HG03060 (cell line): Measurements from ENCODE around the gene ERVFRD-1.
"Not testable (repeated sequence)": the region's sequence is repeated elsewhere in the genome, so short reads cannot be mapped to it uniquely, and the experiment has no call there.

ENCODE experiments used
- ATAC-seq: cut with Tn5 transposase; IDR thresholded peaks from one replicate; pipeline ENCODE4 v1.9.1; 2021; ENCODE audit warnings: low read depth, moderate number of reproducible peaks; ENCODE audit not compliant: unreplicated experiment

ERVFRD-1 gene

DNA sequence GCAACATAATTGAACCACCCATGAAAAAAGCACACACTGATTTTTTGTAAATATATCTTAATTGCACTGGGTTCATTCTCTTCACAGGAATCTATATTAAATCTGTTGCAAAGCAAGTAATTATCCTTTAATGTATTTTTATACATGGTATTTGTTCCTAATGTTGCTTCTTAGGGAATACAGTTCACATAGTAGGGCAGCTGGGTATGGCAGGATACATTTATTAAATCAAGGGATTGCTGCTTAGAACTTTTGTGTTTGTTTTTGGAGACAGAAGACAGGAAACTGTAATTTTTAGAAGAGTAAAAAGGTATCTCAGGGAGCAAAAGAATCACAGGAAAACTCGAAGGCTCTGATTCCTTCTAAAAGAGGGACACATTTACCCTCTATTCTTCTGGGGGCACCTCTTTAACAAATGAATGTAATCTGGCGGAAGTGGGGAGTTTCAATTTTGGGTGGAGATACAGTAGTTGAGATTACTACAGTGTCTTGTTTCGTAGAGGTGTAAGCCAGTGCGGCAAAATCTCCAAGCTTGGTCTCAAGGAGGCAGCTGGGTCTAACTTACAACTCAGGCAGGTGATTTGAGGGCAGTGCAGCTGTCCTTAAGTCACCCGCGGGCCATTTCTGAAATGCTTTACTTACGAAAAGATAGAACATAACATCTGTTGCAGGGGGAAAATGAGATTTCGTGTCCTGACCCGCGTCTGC is 18.7 kb downstream of the ERVFRD-1 start:
- ATAC-seq, result peak; percentile 26

GRCh38 chr6:11091141-11091540 is 20.4 kb downstream of the ERVFRD-1 start:
- ATAC-seq, result not testable (repeated sequence)

GRCh38 chr6:11089695-11090094 is 21.8 kb downstream of the ERVFRD-1 start:
- ATAC-seq, result no peak

GRCh38 chr6:11087141-11087812 is 24.2 kb downstream of the ERVFRD-1 start:
- not testable (repeated sequence) for ATAC-seq

DNA sequence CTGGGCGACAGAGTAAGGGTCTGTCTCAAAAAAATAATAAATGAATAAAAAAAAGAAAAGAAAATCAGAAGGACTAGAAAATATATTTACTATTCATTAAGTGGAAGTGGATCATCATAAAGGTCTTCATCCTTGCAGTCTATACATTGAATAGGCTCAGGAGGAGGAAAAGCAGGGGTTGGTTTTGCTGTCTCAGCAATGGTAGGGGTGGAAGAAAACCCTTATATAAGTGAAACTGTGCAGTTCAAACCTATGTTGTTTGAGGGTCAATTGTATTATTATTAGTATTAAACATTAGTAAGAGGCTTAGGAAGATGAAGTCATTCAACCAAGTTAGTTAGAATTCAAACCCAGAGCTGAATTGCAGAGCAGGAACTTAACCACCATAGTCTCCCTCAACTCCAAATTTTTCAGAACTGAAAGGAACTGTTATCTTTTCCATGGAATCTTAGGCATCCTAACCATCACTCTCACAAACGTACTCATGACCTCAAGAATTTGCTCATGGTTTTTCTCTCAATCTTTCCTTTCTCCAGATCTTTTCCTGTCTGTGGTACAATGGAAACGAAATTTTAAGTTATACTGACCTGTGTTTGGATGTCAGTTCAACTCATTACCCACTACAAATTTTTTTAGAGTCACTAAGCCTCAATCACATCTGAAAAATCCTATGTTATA is 25.6 kb downstream of the ERVFRD-1 start:
- ATAC-seq, result no peak

- no peak for ATAC-seq
Measured at GRCh38 chr6:11083956-11084355, 27.6 kb downstream of the ERVFRD-1 start.

DNA sequence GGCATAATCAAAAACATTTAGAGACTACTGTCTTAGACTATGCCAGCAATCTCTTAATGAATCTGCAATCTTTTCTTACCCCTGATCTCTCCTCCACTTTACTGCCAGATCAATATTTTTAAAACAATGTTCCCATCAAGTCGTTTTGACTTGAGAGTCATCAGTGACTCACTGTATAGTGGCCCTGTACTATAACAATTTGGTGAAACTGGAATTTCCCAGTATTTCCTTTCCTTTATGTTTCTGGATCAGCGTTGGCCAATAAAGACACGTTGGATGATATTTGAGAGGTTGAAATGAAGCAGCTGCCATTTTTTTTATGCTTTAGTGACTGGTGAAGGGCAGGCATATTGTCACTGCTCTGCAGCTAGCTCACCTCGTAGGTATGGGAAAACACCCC is 28.0 kb downstream of the ERVFRD-1 start:
- ATAC-seq, result no peak

- no peak for ATAC-seq
Measured at GRCh38 chr6:11080296-11080695, 31.2 kb downstream of the ERVFRD-1 start.

DNA sequence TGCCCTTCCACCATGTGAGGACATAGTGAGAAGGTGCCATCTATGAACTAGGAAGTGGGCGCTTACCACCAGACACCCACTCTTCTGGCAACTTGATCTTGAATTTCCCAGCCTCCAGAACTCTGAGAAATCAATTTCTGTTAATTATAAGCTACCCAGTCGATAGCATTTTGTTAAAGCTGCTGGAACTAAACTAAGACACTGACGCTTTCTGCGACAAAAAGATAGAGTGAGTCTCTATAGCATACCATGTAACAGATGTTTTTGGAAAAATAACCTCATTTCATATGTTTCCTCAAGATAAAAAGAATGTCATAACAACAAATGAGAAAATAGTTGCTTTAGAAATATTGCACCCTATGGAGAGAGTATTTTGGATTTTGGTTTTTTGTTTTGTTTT is 33.3 kb downstream of the ERVFRD-1 start:
- no peak for ATAC-seq

- no peak for ATAC-seq
Measured at GRCh38 chr6:11076540-11076939, 35.0 kb downstream of the ERVFRD-1 start.

- no peak for ATAC-seq
Measured at GRCh38 chr6:11072101-11072500, 39.4 kb downstream of the ERVFRD-1 start.

- no peak for ATAC-seq
Measured at GRCh38 chr6:11069760-11070159, 41.8 kb downstream of the ERVFRD-1 start.

DNA sequence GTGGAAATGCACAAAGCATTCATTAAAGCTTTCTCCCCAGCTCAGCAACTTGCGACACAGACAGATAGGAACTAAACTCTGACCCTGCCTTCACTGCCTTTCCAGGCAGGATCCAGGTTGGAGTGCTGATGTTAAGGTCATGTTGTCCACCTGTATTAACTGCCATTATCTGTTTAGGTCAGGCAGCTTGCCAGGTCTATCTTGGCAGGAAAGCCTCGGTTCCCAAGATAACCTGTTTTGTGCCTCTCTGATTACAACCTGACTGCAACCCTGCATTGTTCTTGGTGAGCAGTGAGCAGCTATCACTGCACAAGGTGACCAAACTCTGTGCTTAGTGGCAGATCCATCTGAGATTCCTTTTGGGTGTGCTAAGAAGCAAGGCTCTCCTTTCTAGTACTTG is 44.2 kb downstream of the ERVFRD-1 start:
- ATAC-seq, result no peak

DNA sequence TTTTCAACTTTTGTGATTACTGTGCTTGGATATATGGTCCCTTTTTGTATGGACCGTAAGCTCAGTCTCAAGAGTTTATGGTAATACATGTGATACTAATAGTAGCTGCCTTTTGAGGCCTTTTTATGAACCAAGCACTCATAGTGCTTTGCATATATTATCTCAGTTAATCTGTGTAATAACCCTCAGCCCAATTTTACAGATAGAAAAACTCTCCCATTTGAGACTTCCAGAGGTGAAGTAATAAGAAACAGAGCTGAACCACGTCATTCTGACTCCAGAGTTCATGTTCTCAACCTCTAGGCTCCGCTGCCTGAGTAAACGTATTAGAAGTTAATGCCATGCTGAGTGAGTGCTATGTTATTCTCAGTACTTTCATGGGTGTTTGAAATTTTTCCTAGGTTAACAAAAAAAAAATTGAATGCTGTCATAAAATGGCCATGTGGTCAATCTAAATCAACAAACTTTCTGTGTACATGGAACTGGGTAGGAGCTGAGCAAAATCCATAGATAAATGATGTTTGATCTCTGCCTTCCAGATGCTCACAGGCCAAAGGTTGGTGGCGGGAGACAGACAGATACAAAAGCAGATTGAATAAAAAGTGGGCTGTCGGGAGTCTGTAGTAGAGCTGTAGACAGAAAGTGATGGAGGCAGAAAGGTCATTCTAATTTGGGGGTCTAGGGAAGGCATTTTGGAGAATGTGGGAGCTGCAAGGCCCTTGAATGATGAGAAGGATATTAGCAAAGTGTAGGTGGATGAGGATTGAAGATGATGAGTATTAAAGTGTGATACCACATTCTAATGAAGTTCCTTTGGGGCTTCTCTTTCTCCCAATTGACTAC is 44.8 kb downstream of the ERVFRD-1 start:
- no peak for ATAC-seq

- no peak for ATAC-seq
Measured at GRCh38 chr6:11065436-11066202, 45.9 kb downstream of the ERVFRD-1 start.

GRCh38 chr6:11064836-11065235 is 46.7 kb downstream of the ERVFRD-1 start:
- ATAC-seq, result no peak

DNA sequence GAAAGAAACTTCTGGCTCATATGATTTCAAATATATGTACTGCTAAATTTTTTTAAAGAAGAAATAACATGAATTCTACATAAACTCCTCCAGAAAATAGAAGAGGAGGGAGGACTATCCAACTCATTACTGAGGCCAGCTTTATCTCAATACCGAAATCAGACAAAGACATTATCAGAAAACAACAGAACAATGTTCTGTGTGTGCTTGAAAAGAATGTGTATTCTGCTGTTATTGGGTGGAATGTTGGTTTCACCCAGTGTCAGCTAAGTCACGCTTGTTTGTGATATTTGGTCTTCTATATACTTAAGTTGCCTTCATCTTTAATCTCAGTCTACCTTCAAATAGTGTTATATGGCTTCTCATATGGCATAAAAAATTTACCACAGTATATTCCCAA is 48.8 kb downstream of the ERVFRD-1 start:
- no peak for ATAC-seq

DNA sequence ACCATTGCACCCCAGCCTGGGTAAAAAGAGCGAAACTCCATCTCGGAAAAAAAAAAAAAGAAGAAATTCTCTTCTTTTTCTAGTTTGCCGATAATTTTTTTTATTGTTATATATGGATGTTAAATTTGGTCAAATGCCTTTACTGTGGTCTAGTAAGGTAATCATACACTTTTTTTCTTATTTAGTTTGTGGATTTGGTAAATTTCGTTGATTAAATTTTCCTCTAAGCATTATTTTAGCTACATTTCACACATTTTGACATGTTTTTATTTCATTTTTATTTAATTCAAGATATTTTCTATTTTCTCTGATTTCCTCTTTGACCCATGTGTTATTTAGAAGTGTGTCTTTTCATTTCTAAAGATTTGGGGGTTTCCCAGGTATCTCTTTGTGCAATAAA is 49.4 kb downstream of the ERVFRD-1 start:
- no peak for ATAC-seq

DNA sequence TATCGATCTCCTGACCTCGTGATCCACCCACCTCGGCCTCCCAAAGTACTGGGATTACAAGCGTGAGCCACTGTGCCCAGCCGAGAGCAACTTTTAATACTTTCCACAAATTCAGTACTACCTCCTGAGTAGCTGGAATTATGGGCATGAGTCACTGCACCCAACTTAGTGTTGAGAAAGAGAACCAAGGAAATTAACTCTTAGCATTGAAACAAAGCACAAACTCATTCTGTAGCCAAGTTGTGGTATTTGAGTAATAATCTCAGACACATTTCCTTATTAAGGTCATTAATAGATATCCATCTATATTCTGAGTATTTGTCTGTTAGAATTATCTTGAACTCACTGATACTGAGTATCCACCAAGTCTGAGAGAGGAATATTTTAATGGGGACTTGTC is 53.1 kb downstream of the ERVFRD-1 start:
- no peak for ATAC-seq

DNA sequence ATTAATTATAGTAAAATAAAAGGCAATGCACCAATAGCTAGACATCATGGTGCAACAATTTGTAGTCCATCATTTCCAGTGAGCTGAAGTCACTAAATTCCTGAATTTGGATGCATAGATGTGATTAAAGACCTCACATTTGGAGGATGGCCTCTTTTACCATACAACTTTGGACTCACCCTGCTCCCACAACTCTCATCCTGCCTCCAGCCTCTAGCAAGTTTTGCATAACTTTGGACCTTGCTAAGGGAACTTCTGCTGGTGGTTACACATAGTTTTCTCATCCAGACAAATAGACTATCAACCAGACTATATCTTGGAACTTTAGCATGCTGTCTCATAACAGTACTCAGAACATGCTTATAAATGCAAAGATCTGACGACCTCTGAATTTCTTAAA is 54.7 kb downstream of the ERVFRD-1 start:
- ATAC-seq, result no peak
